K562 (cell line): Measurements from ENCODE around the gene BSDC1. TPM values are rescaled to one million over a fixed set of nuclear protein-coding genes. Genes with fewer than 3 reads are reported as not detected.

ENCODE experiments used
- BHLHE40 ChIP-seq: IDR thresholded peaks from 2 replicates; pipeline ENCODE4 v1.6.1; 2011; ENCODE audit warnings: low read length, improper control_type of control experiment
- KLF10 ChIP-seq: fragments of 250-450 bp; sonication (Bioruptor Pico); IDR thresholded peaks from 2 replicates; pipeline ENCODE4 v1.6.1; 2021; ENCODE audit warnings: matching md5 sums
- MCM5 ChIP-seq: fragments of 450-650 bp; IDR thresholded peaks from 2 replicates; pipeline ENCODE4 v1.6.1; 2016; ENCODE audit warnings: low read depth
- MIER1 ChIP-seq: fragments of 450-650 bp; IDR thresholded peaks from 2 replicates; pipeline ENCODE4 v1.6.1; 2016; ENCODE audit warnings: antibody characterized with exemption, mild to moderate bottlenecking, low read depth
- NFE2 ChIP-seq: IDR thresholded peaks from 2 replicates; pipeline ENCODE4 v1.6.1; 2014; ENCODE audit warnings: antibody characterized with exemption, low read depth
- NR3C1 ChIP-seq: sonication (generic); formaldehyde crosslinking; IDR thresholded peaks from 2 replicates; pipeline ENCODE4 v1.8.1; 2022; ENCODE audit warnings: missing genetic modification reagents
- POLR2AphosphoS2 ChIP-seq: IDR thresholded peaks from 2 replicates; pipeline ENCODE4 v1.6.1; 2012; ENCODE audit warnings: low read length, improper control_type of control experiment
- SMARCE1 ChIP-seq: fragments of 450-650 bp; IDR thresholded peaks from 2 replicates; pipeline ENCODE4 v1.7.1; 2016; ENCODE audit warnings: mild to moderate bottlenecking
- polyA plus RNA-seq, 8 experiments: library from polyadenylated mRNA; depleted of rRNA in 4 of 8; stranded (reverse) in 5 of 8; unstranded in 3 of 8; fragments of >200 nt; fragmentation: Nextera tagmentation in 2 of 8; fragmentation: Illumina TruSeq in 1 of 8; extraction: Ambion mirVana in 2 of 8; extraction: Trizol in 1 of 8; gene quantifications; 2 replicates each; pipeline versions ENCODE4 v1.2.1 to v1.2.3, GENCODE V29; 2011 to 2014; ENCODE audit warnings: inconsistent platforms in 1 of 8, missing spikeins in 1 of 8
- total RNA-seq, 7 experiments: library from RNA; depleted of rRNA in 6 of 7; stranded (reverse); fragments of >200 nt in 6 of 7; fragmentation: Illumina TruSeq in 2 of 7; extraction: Trizol in 2 of 7; gene quantifications; 2 replicates each; pipeline versions ENCODE4 v1.2.1 to v1.2.3, GENCODE V29; 2011 to 2021; ENCODE audit warnings: low replicate concordance in 1 of 7
- TF ChIP-seq, protein P1 (sequence below): fragments of 450-650 bp; IDR thresholded peaks from 2 replicates; pipeline ENCODE4 v1.6.1; 2018; ENCODE audit not compliant: partially characterized antibody
- TF ChIP-seq, protein P2 (sequence below): fragments of 450-650 bp; IDR thresholded peaks from 2 replicates; pipeline ENCODE4 v1.7.1; 2018; ENCODE audit warnings: mild to moderate bottlenecking, low read depth; ENCODE audit not compliant: partially characterized antibody
- TF ChIP-seq, protein P3 (sequence below): IDR thresholded peaks from 2 replicates; pipeline ENCODE4 v1.6.1; 2012; ENCODE audit warnings: low read depth, low read length, improper control_type of control experiment, borderline replicate concordance
- TF ChIP-seq, protein P4 (sequence below): sonication (generic); formaldehyde crosslinking; IDR thresholded peaks from 2 replicates; pipeline ENCODE4 v1.8.1; 2023; ENCODE audit warnings: missing genetic modification reagents, mild to moderate bottlenecking, borderline replicate concordance

The BSDC1 gene
- total and polyA plus RNA-seq, 9 of the 15 experiments (the other 6 are each of a cell fraction or from before 2014, with no cell fraction given), result 10.2 to 96.8 (median 73.1) TPM

DNA sequence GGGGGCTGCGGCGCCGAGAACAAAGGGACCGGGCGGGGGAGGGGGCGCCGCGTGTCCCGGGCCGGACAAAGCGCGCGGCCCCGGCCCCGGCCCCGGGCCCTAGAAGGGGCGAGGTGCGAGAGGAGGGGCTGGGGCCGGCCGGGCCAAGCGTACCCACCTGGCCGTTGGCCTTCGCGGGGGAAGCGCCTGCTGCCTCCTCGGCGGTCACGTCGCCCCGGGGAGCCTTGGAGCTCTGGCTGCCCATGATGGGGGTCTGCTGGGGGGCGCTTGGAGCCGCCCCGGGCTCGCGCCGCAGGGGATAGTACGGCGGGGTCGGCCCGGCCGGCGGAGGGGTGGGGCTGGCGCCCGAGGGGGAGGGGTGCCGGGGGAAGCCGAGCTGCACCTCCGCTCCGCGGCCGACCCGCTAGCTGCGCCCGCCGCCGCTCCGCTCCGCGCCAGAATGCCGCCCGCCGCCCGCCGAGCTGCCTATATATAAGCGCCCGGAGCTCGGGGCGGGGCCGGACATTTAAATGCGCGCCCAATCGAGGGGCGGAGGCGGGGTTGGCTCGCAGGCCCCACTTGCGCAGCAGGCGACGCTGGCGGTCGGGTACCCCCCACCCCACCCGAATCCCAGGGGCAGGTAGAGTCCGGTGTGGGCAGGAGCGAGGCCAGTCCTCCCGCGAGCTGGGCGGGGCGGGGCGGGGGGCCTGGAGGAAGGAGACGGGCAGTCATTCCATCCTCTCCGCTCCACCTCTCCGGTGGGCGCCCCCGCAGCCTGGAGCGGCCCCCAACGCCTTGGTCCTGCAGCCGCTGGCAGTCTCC, 58.3 kb downstream of the BSDC1 start, which contains the start of gene MARCKSL1 (continued):
- TF ChIP-seq BHLHE40 (no peak), KLF10 (no peak), MIER1 (no peak), NFE2 (no peak), NR3C1 (CRISPR knock-in tag) (peak; percentile 18; the same call in 1 of the 2 replicates), SMARCE1 (no peak), MCM5 (no peak), POLR2AphosphoS2 (no peak)
- TF ChIP-seq, protein P1, sequence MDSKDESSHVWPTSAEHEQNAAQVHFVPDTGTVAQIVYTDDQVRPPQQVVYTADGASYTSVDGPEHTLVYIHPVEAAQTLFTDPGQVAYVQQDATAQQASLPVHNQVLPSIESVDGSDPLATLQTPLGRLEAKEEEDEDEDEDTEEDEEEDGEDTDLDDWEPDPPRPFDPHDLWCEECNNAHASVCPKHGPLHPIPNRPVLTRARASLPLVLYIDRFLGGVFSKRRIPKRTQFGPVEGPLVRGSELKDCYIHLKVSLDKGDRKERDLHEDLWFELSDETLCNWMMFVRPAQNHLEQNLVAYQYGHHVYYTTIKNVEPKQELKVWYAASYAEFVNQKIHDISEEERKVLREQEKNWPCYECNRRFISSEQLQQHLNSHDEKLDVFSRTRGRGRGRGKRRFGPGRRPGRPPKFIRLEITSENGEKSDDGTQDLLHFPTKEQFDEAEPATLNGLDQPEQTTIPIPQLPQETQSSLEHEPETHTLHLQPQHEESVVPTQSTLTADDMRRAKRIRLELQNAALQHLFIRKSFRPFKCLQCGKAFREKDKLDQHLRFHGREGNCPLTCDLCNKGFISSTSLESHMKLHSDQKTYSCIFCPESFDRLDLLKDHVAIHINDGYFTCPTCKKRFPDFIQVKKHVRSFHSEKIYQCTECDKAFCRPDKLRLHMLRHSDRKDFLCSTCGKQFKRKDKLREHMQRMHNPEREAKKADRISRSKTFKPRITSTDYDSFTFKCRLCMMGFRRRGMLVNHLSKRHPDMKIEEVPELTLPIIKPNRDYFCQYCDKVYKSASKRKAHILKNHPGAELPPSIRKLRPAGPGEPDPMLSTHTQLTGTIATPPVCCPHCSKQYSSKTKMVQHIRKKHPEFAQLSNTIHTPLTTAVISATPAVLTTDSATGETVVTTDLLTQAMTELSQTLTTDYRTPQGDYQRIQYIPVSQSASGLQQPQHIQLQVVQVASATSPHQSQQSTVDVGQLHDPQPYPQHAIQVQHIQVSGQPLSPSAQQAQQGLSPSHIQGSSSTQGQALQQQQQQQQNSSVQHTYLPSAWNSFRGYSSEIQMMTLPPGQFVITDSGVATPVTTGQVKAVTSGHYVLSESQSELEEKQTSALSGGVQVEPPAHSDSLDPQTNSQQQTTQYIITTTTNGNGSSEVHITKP, result peak; percentile 29
- TF ChIP-seq, protein P2, sequence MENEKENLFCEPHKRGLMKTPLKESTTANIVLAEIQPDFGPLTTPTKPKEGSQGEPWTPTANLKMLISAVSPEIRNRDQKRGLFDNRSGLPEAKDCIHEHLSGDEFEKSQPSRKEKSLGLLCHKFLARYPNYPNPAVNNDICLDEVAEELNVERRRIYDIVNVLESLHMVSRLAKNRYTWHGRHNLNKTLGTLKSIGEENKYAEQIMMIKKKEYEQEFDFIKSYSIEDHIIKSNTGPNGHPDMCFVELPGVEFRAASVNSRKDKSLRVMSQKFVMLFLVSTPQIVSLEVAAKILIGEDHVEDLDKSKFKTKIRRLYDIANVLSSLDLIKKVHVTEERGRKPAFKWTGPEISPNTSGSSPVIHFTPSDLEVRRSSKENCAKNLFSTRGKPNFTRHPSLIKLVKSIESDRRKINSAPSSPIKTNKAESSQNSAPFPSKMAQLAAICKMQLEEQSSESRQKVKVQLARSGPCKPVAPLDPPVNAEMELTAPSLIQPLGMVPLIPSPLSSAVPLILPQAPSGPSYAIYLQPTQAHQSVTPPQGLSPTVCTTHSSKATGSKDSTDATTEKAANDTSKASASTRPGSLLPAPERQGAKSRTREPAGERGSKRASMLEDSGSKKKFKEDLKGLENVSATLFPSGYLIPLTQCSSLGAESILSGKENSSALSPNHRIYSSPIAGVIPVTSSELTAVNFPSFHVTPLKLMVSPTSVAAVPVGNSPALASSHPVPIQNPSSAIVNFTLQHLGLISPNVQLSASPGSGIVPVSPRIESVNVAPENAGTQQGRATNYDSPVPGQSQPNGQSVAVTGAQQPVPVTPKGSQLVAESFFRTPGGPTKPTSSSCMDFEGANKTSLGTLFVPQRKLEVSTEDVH, result no peak
- TF ChIP-seq, protein P3, sequence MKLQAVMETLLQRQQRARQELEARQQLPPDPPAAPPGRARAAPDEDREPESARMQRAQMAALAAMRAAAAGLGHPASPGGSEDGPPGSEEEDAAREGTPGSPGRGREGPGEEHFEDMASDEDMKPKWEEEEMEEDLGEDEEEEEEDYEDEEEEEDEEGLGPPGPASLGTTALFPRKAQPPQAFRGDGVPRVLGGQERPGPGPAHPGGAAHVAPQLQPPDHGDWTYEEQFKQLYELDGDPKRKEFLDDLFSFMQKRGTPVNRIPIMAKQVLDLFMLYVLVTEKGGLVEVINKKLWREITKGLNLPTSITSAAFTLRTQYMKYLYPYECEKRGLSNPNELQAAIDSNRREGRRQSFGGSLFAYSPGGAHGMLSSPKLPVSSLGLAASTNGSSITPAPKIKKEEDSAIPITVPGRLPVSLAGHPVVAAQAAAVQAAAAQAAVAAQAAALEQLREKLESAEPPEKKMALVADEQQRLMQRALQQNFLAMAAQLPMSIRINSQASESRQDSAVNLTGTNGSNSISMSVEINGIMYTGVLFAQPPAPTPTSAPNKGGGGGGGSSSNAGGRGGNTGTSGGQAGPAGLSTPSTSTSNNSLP, result no peak
- TF ChIP-seq, protein P4, sequence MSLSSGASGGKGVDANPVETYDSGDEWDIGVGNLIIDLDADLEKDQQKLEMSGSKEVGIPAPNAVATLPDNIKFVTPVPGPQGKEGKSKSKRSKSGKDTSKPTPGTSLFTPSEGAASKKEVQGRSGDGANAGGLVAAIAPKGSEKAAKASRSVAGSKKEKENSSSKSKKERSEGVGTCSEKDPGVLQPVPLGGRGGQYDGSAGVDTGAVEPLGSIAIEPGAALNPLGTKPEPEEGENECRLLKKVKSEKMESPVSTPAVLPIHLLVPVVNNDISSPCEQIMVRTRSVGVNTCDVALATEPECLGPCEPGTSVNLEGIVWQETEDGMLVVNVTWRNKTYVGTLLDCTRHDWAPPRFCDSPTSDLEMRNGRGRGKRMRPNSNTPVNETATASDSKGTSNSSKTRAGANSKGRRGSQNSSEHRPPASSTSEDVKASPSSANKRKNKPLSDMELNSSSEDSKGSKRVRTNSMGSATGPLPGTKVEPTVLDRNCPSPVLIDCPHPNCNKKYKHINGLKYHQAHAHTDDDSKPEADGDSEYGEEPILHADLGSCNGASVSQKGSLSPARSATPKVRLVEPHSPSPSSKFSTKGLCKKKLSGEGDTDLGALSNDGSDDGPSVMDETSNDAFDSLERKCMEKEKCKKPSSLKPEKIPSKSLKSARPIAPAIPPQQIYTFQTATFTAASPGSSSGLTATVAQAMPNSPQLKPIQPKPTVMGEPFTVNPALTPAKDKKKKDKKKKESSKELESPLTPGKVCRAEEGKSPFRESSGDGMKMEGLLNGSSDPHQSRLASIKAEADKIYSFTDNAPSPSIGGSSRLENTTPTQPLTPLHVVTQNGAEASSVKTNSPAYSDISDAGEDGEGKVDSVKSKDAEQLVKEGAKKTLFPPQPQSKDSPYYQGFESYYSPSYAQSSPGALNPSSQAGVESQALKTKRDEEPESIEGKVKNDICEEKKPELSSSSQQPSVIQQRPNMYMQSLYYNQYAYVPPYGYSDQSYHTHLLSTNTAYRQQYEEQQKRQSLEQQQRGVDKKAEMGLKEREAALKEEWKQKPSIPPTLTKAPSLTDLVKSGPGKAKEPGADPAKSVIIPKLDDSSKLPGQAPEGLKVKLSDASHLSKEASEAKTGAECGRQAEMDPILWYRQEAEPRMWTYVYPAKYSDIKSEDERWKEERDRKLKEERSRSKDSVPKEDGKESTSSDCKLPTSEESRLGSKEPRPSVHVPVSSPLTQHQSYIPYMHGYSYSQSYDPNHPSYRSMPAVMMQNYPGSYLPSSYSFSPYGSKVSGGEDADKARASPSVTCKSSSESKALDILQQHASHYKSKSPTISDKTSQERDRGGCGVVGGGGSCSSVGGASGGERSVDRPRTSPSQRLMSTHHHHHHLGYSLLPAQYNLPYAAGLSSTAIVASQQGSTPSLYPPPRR (CRISPR knock-in tag), result no peak
